Panc1 (cell line): ENCODE data around the gene ADORA2B. TPM values are rescaled to one million over a fixed set of nuclear protein-coding genes. Genes with fewer than 3 reads are reported as not detected.
A peak's percentile ranks its signal among the peaks of the same experiment; 100 is the strongest.

Experiments used
- ATAC-seq: fragments of 200-7000 bp; cut with Tn5 transposase; 2 replicates; pipeline ENCODE4 v1.9.1; 2020; ENCODE audit warnings: mild to moderate bottlenecking, moderate library complexity
- BruUV-seq: library from RNA; stranded (reverse); fragments of 400-500 nt; replicated peaks from 2 replicates; lab custom pipeline; 2021; lab: Mats Ljungman, UMichigan
- CTCF ChIA-PET: fragments of 300-600 bp; sonication (Branson Sonifier 250); formaldehyde crosslinking; loops from one replicate; lab custom pipeline; 2022; ENCODE audit warnings: antibody characterized with exemption; lab: Charles Lee
- POLR2A ChIA-PET: fragments of 300-600 bp; sonication (Branson Sonifier 250); formaldehyde crosslinking; loops from one replicate; lab custom pipeline; 2022; ENCODE audit warnings: antibody characterized with exemption; lab: Charles Lee
- DNase-seq: peaks from one replicate; pipeline ENCODE4 v3.0.0-alpha.2; 2010; ENCODE audit warnings: low read depth, low spot score
- H3K27ac ChIP-seq: 2 replicates; pipeline ENCODE4 v1.5.1; 2011; ENCODE audit warnings: mild to moderate bottlenecking, low read length, inconsistent platforms
- H3K27me3 ChIP-seq: fragments of 200-500 bp; sonication (Bioruptor generic); 2 replicates; pipeline ENCODE4 v1.6.0; 2014; ENCODE audit warnings: low read length, inconsistent platforms; ENCODE audit not compliant: control insufficient read depth, insufficient read depth
- H3K36me3 ChIP-seq: fragments of 200-500 bp; sonication (Bioruptor generic); 2 replicates; pipeline ENCODE4 v1.5.1; 2014; ENCODE audit warnings: inconsistent platforms, mild to moderate bottlenecking, low read length, moderate library complexity; ENCODE audit not compliant: control insufficient read depth, insufficient read depth
- H3K4me1 ChIP-seq: 2 replicates; pipeline ENCODE4 v1.5.1; 2011; ENCODE audit warnings: inconsistent platforms, mild to moderate bottlenecking, low read length, moderate library complexity; ENCODE audit not compliant: control insufficient read depth, insufficient read depth
- H3K4me3 ChIP-seq, 2 experiments: 2 replicates each; pipeline ENCODE4 v1.5.1; 2011 to 2012; ENCODE audit warnings: low read depth in 2 of 2, low read length in 2 of 2, mild to moderate bottlenecking in 2 of 2, inconsistent platforms in 1 of 2, moderate library complexity in 1 of 2
- H3K9me3 ChIP-seq: fragments of 200-500 bp; sonication (Bioruptor generic); 2 replicates; pipeline ENCODE4 v1.5.1; 2014; ENCODE audit warnings: low read depth, mild to moderate bottlenecking, inconsistent platforms, low read length, moderate library complexity; ENCODE audit not compliant: control insufficient read depth, insufficient read depth
- POLR2AphosphoS5 ChIP-seq: IDR thresholded peaks from 2 replicates; pipeline ENCODE4 v1.6.1; 2012; ENCODE audit warnings: mild to moderate bottlenecking, low read depth, low read length, moderate library complexity
- SIN3A ChIP-seq: IDR thresholded peaks from 2 replicates; pipeline ENCODE4 v1.6.1; 2012; ENCODE audit warnings: low read depth, mild to moderate bottlenecking, low read length, moderate library complexity, borderline replicate concordance; ENCODE audit not compliant: insufficient read depth
- TCF7L2 ChIP-seq: IDR thresholded peaks from 2 replicates; pipeline ENCODE4 v1.6.1; 2011; ENCODE audit warnings: mild to moderate bottlenecking, low read depth, low read length, inconsistent platforms
- in situ Hi-C: cut with HindIII; loops from 2 replicates; pipeline ENCODE4 v1.10.0; 2016; ENCODE audit warnings: low sequenced_read_pairs, low pct_unique_long_range_greater_than_20kb
- intact Hi-C: fragments of 100-400 bp; cut with micrococcal nuclease; formaldehyde crosslinking; loops from one replicate; pipeline ENCODE4 v1.10.0; 2022; ENCODE audit not compliant: unreplicated experiment
- total RNA-seq: library from RNA; stranded (reverse); gene quantifications from one replicate; pipeline ENCODE4 v1.2.1, GENCODE V29; 2021; ENCODE audit not compliant: unreplicated experiment
- TF ChIP-seq, protein P1 (sequence below), 2 experiments: IDR thresholded peaks; 2 replicates each; pipeline ENCODE4 v1.6.1; 2011 to 2012; ENCODE audit warnings: low read depth in 2 of 2, control low read depth in 1 of 2, low read length in 1 of 2, mild to moderate bottlenecking in 1 of 2, moderate library complexity in 1 of 2; ENCODE audit not compliant: insufficient read depth in 1 of 2
- TF ChIP-seq, protein P2 (sequence below): fragments of 450-650 bp; IDR thresholded peaks from 2 replicates; pipeline ENCODE4 v1.5.1; 2017; ENCODE audit warnings: mild to moderate bottlenecking

ADORA2B gene
- total RNA-seq, 1 experiment from 2014 or later = 42.7 TPM

DNA sequence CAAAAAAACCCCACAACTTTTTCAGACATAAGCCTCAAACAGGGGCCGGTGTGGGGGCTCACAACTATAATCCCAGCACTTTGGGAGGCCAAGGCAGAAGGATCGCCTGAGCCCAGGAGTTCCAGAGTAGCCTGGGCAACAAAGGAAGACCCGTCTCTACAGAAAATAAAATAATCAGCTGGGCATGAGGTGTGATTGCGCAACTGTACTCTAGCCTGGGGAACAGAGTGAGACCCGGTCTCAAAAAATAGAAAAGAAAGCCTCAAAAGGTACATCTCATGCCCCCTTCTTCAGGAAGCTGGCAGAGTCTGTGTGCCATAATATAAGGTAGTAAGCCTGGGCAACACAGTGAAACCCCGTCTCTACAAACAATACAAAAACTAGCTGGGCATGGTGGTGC lies 51.4 kb downstream of the ADORA2B start:
- TF ChIP-seq POLR2AphosphoS5 (no peak), TCF7L2 (no peak), SIN3A (no peak)
- TF ChIP-seq, protein P1, sequence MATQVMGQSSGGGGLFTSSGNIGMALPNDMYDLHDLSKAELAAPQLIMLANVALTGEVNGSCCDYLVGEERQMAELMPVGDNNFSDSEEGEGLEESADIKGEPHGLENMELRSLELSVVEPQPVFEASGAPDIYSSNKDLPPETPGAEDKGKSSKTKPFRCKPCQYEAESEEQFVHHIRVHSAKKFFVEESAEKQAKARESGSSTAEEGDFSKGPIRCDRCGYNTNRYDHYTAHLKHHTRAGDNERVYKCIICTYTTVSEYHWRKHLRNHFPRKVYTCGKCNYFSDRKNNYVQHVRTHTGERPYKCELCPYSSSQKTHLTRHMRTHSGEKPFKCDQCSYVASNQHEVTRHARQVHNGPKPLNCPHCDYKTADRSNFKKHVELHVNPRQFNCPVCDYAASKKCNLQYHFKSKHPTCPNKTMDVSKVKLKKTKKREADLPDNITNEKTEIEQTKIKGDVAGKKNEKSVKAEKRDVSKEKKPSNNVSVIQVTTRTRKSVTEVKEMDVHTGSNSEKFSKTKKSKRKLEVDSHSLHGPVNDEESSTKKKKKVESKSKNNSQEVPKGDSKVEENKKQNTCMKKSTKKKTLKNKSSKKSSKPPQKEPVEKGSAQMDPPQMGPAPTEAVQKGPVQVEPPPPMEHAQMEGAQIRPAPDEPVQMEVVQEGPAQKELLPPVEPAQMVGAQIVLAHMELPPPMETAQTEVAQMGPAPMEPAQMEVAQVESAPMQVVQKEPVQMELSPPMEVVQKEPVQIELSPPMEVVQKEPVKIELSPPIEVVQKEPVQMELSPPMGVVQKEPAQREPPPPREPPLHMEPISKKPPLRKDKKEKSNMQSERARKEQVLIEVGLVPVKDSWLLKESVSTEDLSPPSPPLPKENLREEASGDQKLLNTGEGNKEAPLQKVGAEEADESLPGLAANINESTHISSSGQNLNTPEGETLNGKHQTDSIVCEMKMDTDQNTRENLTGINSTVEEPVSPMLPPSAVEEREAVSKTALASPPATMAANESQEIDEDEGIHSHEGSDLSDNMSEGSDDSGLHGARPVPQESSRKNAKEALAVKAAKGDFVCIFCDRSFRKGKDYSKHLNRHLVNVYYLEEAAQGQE (IDR thresholded peaks at IDR 0.05; ENCODE audit: insufficient read depth in 1 of 2, low read depth in 2 of 2, low read length in 1 of 2) = no peak
- TF ChIP-seq, protein P2, sequence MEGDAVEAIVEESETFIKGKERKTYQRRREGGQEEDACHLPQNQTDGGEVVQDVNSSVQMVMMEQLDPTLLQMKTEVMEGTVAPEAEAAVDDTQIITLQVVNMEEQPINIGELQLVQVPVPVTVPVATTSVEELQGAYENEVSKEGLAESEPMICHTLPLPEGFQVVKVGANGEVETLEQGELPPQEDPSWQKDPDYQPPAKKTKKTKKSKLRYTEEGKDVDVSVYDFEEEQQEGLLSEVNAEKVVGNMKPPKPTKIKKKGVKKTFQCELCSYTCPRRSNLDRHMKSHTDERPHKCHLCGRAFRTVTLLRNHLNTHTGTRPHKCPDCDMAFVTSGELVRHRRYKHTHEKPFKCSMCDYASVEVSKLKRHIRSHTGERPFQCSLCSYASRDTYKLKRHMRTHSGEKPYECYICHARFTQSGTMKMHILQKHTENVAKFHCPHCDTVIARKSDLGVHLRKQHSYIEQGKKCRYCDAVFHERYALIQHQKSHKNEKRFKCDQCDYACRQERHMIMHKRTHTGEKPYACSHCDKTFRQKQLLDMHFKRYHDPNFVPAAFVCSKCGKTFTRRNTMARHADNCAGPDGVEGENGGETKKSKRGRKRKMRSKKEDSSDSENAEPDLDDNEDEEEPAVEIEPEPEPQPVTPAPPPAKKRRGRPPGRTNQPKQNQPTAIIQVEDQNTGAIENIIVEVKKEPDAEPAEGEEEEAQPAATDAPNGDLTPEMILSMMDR = no peak
- BruUV-seq = no TSS peak
- in situ Hi-C loops = no loop called here
- CTCF ChIA-PET = interaction anchor here (0.7 kb wide), 1 partner anchor 30 kb away, joined by 3 read pairs; no protein-coding TSS in a partner anchor
- Histone ChIP-seq H3K27ac (no peak overlapping the region), H3K36me3 (peaks cover 5% of the 10 kb centered on the region; the same call in 1 of the 2 replicates), H3K27me3 (no peaks in the 10 kb centered on the region), H3K4me1 (peaks cover 5% of the 10 kb centered on the region; the same call in 1 of the 2 replicates), H3K9me3 (peaks cover 2% of the 10 kb centered on the region; the same call in 1 of the 2 replicates), H3K4me3 (no peak overlapping the region)
- POLR2A ChIA-PET = no interaction called here
- DNase-seq (no peak), ATAC-seq (no peak)
- intact Hi-C loops = loop anchor here (5.0 kb wide), 1 partner anchor 169 kb away; no protein-coding TSS in a partner anchor

- H3K9me3 ChIP-seq = peaks cover 4% of the 10 kb centered on the region; the same call in 1 of the 2 replicates
- H3K27me3 ChIP-seq = no peaks in the 10 kb centered on the region
- ATAC-seq (no peak), DNase-seq (no peak)
- ChIA-PET CTCF (interaction anchor here (0.6 to 1.7 kb wide), 2 partner anchors 53 to 527 kb away, joined by 6 to 8 read pairs; partner anchors contain the start of gene ADORA2B), POLR2A (no interaction called here)
- intact Hi-C loops = loop anchor here (2.0 to 5.0 kb wide), 2 partner anchors 53 to 171 kb away; partner anchors contain the start of gene ADORA2B
- in situ Hi-C loops = no loop called here
- H3K27ac ChIP-seq = peak overlapping the region; percentile 89
- peaks cover 13% of the 10 kb centered on the region for H3K36me3 ChIP-seq
- TSS peak; percentile 91 for BruUV-seq
- H3K4me3 ChIP-seq = peak overlapping the region; percentile 77 to 81
- TF ChIP-seq, protein P1 (IDR thresholded peaks at IDR 0.05; ENCODE audit: insufficient read depth in 1 of 2, low read depth in 2 of 2, low read length in 1 of 2) = no peak
- TF ChIP-seq SIN3A = no peak
- no peak for TF ChIP-seq POLR2AphosphoS5
- TF ChIP-seq TCF7L2 = no peak
- TF ChIP-seq, protein P2 = no peak
- peaks cover 5% of the 10 kb centered on the region; the same call in 1 of the 2 replicates for H3K4me1 ChIP-seq
Observed at GRCh38 chr17:15998031-15998562, 53.2 kb downstream of the ADORA2B start.
